Measurements from ENCODE around the gene GGPS1. TPM values are rescaled to one million over a fixed set of nuclear protein-coding genes. Genes with fewer than 3 reads are reported as not detected.

GGPS1 gene
- total and polyA plus RNA-seq, 2 of the 8 experiments (the other 6 are each of a cell fraction or from before 2014, with no cell fraction given): 20.9 to 43.6 TPM

- no peak for TF ChIP-seq BACH1 (IDR thresholded peaks at IDR 0.05; ENCODE audit: low read length)
- no peak for TF ChIP-seq RXRA (IDR thresholded peaks at IDR 0.05; ENCODE audit: insufficient read depth, low read depth, low read length)
- no peak for TF ChIP-seq CHD1 (IDR thresholded peaks at IDR 0.05; ENCODE audit: low read depth, low read length)
- no peak for TF ChIP-seq ASH2L (IDR thresholded peaks at IDR 0.05; ENCODE audit: low read length)
- no peak for TF ChIP-seq POLR2AphosphoS5 (IDR thresholded peaks at IDR 0.05; ENCODE audit: low read depth, low read length)
- no peak for TF ChIP-seq BCL11A (IDR thresholded peaks at IDR 0.05; ENCODE audit: low read depth in 2 of 2, low read length in 2 of 2)
- no peak for TF ChIP-seq MAFK (IDR thresholded peaks at IDR 0.05; ENCODE audit: low read depth, low read length)
- no peak for TF ChIP-seq HDAC6 (IDR thresholded peaks at IDR 0.05; ENCODE audit: low read depth, low read length)
Observed at GRCh38 chr1:235304549-235305451, 23.6 kb upstream of the GGPS1 start (continued).

All from H1 (cell line).